Neuron (in vitro differentiated cells): ENCODE results near the gene PNPLA5.

Experiments
- H2AFZ ChIP-seq: one replicate; pipeline ENCODE4 v1.6.1; 2013; ENCODE audit warnings: low read depth, mild to moderate bottlenecking, inconsistent platforms, low read length, moderate library complexity
- H3K27me3 ChIP-seq: one replicate; pipeline ENCODE4 v1.6.1; 2013; ENCODE audit warnings: low read length; ENCODE audit not compliant: insufficient read depth
- H3K36me3 ChIP-seq: one replicate; pipeline ENCODE4 v1.6.1; 2013; ENCODE audit warnings: low read length; ENCODE audit not compliant: insufficient read depth
- H3K4me1 ChIP-seq: one replicate; pipeline ENCODE4 v1.6.1; 2013; ENCODE audit warnings: low read length; ENCODE audit not compliant: insufficient read depth
- H3K4me3 ChIP-seq: 2 replicates; pipeline ENCODE4 v1.5.1; 2013; ENCODE audit warnings: mild to moderate bottlenecking, low read length, moderate library complexity
- H3K9me3 ChIP-seq: one replicate; pipeline ENCODE4 v1.6.1; 2013; ENCODE audit warnings: low read length

PNPLA5 gene

DNA sequence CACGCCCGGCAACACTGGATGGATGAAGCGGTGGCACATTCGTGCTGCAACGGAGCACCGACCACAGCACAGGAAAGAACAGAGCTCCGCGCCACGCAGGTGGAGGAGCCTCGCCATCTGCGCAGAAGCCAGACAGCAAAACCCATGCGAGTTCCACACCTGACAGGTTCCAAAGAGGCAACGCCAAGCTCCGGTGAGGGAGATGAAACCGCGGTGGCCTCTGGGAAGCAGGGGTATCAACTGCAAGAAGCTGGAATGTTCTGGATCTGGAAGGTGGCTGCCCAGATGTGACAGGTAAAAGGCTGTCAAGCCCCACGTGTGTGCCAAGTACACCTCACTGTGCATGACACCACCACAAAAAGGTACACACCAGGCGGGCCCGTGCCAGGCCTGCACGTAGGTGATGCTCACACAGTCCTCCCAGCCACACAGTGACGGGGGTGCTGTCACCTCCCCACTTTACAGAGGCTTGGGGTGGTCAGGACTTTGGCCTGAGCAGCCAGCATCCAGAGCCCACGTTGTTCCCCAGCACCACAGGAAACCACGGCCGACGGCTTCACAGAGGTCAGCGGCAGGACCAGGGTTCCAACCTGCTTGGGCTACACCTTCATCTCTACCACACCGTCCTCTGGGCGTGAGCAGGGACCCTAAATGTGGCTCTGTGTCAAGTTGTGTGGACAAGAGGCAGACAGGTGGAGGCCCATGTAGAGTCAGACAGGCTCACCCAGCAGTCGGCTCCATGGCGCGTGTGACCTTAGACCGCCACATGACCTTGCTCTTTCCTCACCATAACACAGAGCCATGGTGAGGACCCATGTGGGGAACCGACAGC lies 60.0 kb downstream of the PNPLA5 start:
- peaks cover 18% of the 10 kb centered on the region for H3K36me3 ChIP-seq
- peaks cover 17% of the 10 kb centered on the region for H3K4me1 ChIP-seq
- H2AFZ ChIP-seq: no peak overlapping the region
- no peak overlapping the region for H3K4me3 ChIP-seq
- H3K9me3 ChIP-seq: peaks cover 2% of the 10 kb centered on the region
- no peaks in the 10 kb centered on the region for H3K27me3 ChIP-seq

DNA sequence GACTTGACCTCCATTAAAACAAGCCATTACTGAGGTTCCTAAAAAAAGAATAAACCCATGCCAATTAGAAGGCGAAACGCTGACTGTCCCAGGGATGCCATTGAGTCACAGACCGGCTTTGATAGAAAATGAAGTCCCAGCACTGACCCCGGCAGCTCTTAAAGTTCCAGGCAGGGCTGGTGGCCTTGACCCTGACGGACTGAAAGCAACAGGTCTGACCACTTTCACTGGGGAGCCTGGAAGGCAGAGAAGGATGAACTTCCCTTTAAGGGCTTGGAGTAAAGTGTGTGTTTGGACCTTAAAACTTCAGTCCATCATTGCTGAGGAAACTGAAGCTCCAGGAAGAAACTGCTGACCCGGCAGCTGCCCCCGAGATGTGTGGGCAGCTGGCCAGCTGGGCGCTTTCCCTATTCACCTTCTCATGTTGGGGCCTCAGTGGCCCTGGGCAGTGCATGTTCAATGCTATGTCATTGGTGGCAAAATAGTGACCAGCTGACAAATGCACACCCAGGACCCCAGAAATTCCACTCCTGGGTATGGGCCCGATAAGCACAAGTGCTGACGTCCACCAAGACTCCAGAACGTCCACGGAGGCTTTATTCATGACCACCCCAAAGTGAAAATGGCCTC lies 60.8 kb downstream of the PNPLA5 start:
- Histone ChIP-seq H2AFZ (no peak overlapping the region), H3K4me1 (peaks cover 24% of the 10 kb centered on the region), H3K9me3 (peaks cover 2% of the 10 kb centered on the region), H3K4me3 (no peak overlapping the region), H3K27me3 (no peaks in the 10 kb centered on the region), H3K36me3 (peaks cover 18% of the 10 kb centered on the region)

DNA sequence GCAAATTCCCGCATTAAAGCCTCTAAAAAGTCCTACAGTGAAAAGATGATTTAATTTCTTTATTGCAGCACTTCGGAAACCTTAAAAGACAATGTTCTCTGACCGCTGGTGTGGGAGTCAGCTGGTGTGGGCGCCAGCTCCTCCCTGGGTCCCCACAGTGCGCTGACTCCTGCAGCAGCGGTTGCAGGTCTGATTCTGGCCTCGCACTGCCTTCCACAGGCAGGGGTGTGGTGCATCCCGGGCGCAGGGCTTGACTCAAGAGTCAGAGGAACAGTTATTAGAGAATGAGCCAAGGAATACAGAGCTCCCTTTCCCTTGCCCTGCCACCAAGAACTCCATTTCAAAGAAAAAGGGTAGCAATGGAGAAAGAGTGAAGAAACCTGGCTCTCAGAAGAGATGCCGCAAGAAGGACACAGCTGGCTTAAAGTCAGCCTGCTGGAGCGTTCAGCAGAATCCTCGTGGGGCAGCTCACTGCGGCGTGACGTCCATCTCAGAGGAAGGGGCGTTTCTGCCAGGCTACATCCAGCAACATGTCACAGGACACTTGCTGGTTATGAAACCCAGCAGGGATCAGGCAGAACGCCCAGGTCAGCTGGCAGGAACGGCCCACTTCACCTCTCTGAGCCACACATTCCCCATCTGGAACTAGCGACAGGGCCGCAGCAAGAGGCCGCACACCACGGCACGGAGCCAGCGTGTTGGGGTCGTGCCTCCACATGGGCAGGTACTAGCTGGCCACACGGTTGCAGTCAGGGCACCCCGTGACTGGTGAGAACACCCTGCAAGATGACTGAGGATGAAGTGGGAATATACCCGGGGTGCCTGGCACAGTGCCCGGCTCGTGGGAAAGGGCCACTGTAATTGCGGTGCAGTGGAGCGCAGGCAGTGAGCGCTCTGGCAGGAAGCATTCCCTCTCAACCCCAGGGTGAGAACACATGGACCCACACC lies 61.6 kb downstream of the PNPLA5 start:
- Histone ChIP-seq H3K27me3 (no peaks in the 10 kb centered on the region), H3K4me1 (peaks cover 27% of the 10 kb centered on the region), H3K36me3 (peaks cover 10% of the 10 kb centered on the region), H3K4me3 (no peak overlapping the region), H3K9me3 (no peaks in the 10 kb centered on the region), H2AFZ (no peak overlapping the region)
